Cardiac muscle cell (in vitro differentiated cells and primary cell): ENCODE measurements around the gene CPB2. TPM values are rescaled to one million over a fixed set of nuclear protein-coding genes. Genes with fewer than 3 reads are reported as not detected.
A peak's percentile ranks its signal among the peaks of the same experiment; 100 is the strongest.

Experiments
- DNase-seq, 2 donors: peaks; one replicate each; pipeline versions ENCODE4 v3.0.0 to v3.0.0-alpha.2; 2010 to 2017; ENCODE audit warnings: low read depth in 1 of 2, low spot score in 1 of 2
- H3K27ac ChIP-seq: fragments of 200-600 bp; sonication (generic); 2 replicates; pipeline ENCODE4 v1.5.1; 2016
- H3K27me3 ChIP-seq: fragments of 200-600 bp; sonication (generic); 2 replicates; pipeline ENCODE4 v1.6.0; 2016; ENCODE audit warnings: control low read depth
- H3K36me3 ChIP-seq: fragments of 200-600 bp; sonication (generic); 2 replicates; pipeline ENCODE4 v1.5.1; 2016; ENCODE audit warnings: control low read depth
- H3K4me1 ChIP-seq: fragments of 200-600 bp; sonication (generic); 2 replicates; pipeline ENCODE4 v1.8.1; 2017; ENCODE audit warnings: low read depth, mild to moderate bottlenecking, mixed run types
- H3K4me3 ChIP-seq: fragments of 200-600 bp; sonication (generic); 2 replicates; pipeline ENCODE4 v1.5.1; 2016; ENCODE audit warnings: mild to moderate bottlenecking
- H3K9me3 ChIP-seq: fragments of 200-600 bp; sonication (generic); 2 replicates; pipeline ENCODE4 v1.5.1; 2017; ENCODE audit warnings: low read depth, mild to moderate bottlenecking, control low read depth
- CTCF ChIP-seq: IDR thresholded peaks from 2 replicates; pipeline ENCODE4 v1.5.1; 2012; ENCODE audit warnings: low read depth, mild to moderate bottlenecking, low read length
- polyA plus RNA-seq: library from polyadenylated mRNA; unstranded; fragments of >200 nt; fragmentation: Nextera tagmentation; extraction: Ambion mirVana; gene quantifications from 2 replicates; pipeline ENCODE4 v1.2.1, GENCODE V29; 2016
- total RNA-seq: library from RNA; depleted of rRNA; stranded (reverse); fragments of >200 nt; gene quantifications from 2 replicates; pipeline ENCODE4 v1.2.3, GENCODE V29; 2016

Gene CPB2
- total and polyA plus RNA-seq, 2 experiments from 2014 or later = not detected

DNA sequence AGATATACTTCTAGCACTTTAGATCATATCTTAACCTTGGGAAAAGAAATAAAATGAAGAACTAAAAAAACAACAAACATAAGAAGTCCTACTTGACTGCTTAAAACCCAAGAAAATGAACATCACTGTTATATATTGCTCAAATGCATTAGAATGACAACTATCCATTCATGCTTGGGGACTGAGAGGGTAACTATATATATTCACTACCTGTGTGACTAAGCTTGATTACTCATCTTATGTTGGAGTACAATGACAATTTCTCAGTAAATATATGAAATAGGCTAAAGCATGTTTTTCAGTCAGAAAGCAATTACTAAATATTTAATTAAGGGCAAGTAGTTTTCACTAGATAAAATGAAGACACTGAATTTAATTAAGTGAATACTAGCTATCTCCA lies 92.4 kb downstream of the CPB2 start:
- H3K36me3 ChIP-seq = peaks cover 51% of the 10 kb centered on the region
- H3K4me1 ChIP-seq = no peaks in the 10 kb centered on the region
- no peak for TF ChIP-seq CTCF
- H3K27ac ChIP-seq = no peak overlapping the region
- no peak overlapping the region for H3K4me3 ChIP-seq
- no peak for DNase-seq
- H3K27me3 ChIP-seq = no peaks in the 10 kb centered on the region
- H3K9me3 ChIP-seq = no peaks in the 10 kb centered on the region

DNA sequence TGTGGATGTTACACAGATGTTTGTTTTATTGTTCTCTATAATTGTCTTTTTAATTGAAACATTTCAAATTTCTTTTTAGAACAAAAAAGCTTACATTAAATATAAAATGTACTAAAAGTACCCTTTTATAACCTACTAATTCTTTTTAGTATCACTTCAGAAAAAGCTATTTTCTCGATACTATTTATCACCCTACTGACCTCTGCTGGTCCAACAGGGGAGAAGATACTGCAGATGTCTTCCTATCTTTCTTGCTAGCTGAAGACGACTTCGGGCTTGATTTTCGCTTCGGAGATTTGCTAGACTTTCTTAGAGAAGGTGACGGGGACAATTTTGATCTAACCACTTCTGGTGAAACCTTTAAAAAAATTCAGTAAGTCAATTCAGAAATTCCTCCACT lies 94.7 kb downstream of the CPB2 start:
- Histone ChIP-seq H3K4me3 (no peak overlapping the region), H3K36me3 (peaks cover 47% of the 10 kb centered on the region), H3K4me1 (no peaks in the 10 kb centered on the region), H3K27me3 (no peaks in the 10 kb centered on the region), H3K9me3 (no peaks in the 10 kb centered on the region), H3K27ac (no peak overlapping the region)
- peak; percentile 30 for TF ChIP-seq CTCF
- DNase-seq = no peak

DNA sequence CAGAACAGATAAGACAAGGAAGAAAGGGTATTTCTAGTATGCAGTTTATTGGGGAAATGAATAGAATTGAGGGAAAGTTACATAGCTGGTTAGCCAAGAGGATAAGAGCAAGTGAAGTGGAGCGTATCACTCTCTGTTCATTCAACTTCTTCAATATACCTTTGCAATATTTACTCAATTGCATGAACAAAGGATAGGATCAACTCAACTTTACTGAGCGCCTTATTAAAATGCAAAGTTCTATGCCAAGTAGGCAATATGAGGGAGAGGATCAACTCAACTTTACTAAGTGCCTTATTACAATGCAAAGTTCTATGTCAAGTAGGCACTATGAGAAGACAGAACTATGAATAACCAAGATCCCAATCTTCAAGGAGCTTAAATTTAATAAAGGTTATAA lies 96.2 kb downstream of the CPB2 start:
- no peak for TF ChIP-seq CTCF
- Histone ChIP-seq H3K36me3 (peaks cover 44% of the 10 kb centered on the region), H3K4me1 (no peaks in the 10 kb centered on the region), H3K4me3 (no peak overlapping the region), H3K27ac (no peak overlapping the region), H3K9me3 (no peaks in the 10 kb centered on the region), H3K27me3 (no peaks in the 10 kb centered on the region)
- DNase-seq = no peak

GRCh38 chr13:46006688-46007452 lies 98.0 kb downstream of the CPB2 start:
- H3K9me3 ChIP-seq = no peaks in the 10 kb centered on the region
- no peak for TF ChIP-seq CTCF
- H3K36me3 ChIP-seq = peaks cover 60% of the 10 kb centered on the region
- H3K4me3 ChIP-seq = no peak overlapping the region
- no peak for DNase-seq
- no peak overlapping the region for H3K27ac ChIP-seq
- H3K27me3 ChIP-seq = no peaks in the 10 kb centered on the region
- no peaks in the 10 kb centered on the region for H3K4me1 ChIP-seq

DNA sequence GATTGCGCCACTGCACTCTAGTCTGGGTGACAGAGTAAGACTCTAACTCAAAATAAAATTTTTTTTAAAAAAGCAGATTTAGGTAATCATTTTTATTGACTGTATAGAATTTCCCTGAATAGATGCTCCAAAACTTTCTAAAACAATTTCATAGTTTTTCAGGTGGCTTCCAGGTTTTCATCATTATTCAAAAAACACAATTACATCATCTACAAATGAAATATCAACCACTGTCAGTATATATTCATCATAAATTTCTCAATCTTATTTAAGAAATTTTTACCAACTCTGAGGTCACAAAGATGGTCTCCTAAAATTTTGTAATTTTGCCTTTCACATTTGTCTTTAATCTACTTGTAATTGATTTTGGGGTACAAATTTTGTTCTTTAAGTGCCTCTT lies 100.3 kb downstream of the CPB2 start:
- DNase-seq = no peak
- no peaks in the 10 kb centered on the region for H3K4me1 ChIP-seq
- no peak for TF ChIP-seq CTCF
- no peak overlapping the region for H3K4me3 ChIP-seq
- no peak overlapping the region for H3K27ac ChIP-seq
- H3K36me3 ChIP-seq = peaks cover 62% of the 10 kb centered on the region
- no peaks in the 10 kb centered on the region for H3K27me3 ChIP-seq
- H3K9me3 ChIP-seq = no peaks in the 10 kb centered on the region

Other genes starting within 250 kb of the CPB2 start
- gene ZC3H13, start 52.3 kb downstream of the CPB2 start, total RNA-seq = 12.5 and 20.0 TPM in 2 replicates
- 55.2 and 72.2 TPM in 2 replicates for gene ZC3H13, start 52.3 kb downstream of the CPB2 start, polyA plus RNA-seq
- 4.8 and 5.5 TPM in 2 replicates for gene LCP1, start 77.1 kb upstream of the CPB2 start, total RNA-seq
- 2.0 and 8.5 TPM in 2 replicates for gene LCP1, start 77.1 kb upstream of the CPB2 start, polyA plus RNA-seq
- gene LRRC63, start 106.9 kb upstream of the CPB2 start, total RNA-seq = 0.81 and 2.1 TPM in 2 replicates
- gene LRRC63, start 106.9 kb upstream of the CPB2 start, polyA plus RNA-seq = 2.0 and 2.5 TPM in 2 replicates